Amygdala (tissue), 56 donors: ENCODE data around the gene TARBP1.
"Not testable (repeated sequence)": the region's sequence is repeated elsewhere in the genome, so short reads cannot be mapped to it uniquely, and the experiment has no call there.

Source experiments
- DNase-seq, 56 donors: peaks; one replicate each; lab custom pipeline; 2025; lab: John Stamatoyannopoulos, UW

The TARBP1 gene

GRCh38 chr1:234478481-234479309 lies at the start of gene TARBP1:
Gene TARBP1, minus strand, starts transcription at chr1:234479179. Its CDS starts 76 bp downstream, at chr1:234479103.
- peak in 47 of 56 donors; percentile 29 to 88 (median 66) for DNase-seq

GRCh38 chr1:234528074-234528865 lies 49.3 kb upstream of the TARBP1 start:
- DNase-seq: peak in 11 of 56 donors; percentile 10 to 52 (median 32)

GRCh38 chr1:234527346-234527745 lies 48.4 kb upstream of the TARBP1 start:
- no peak for DNase-seq

- no peak for DNase-seq
Measured at GRCh38 chr1:234526922-234527321, 47.9 kb upstream of the TARBP1 start.

- DNase-seq: no peak
Measured at GRCh38 chr1:234525099-234525799, 46.3 kb upstream of the TARBP1 start.

GRCh38 chr1:234521836-234522235 lies 42.9 kb upstream of the TARBP1 start:
- DNase-seq: no peak

GRCh38 chr1:234520908-234521817 lies 42.2 kb upstream of the TARBP1 start:
- no peak for DNase-seq

- DNase-seq: no peak
Measured at GRCh38 chr1:234519506-234519905, 40.5 kb upstream of the TARBP1 start.

GRCh38 chr1:234518876-234519275 lies 39.9 kb upstream of the TARBP1 start:
- no peak for DNase-seq

GRCh38 chr1:234518086-234518485 lies 39.1 kb upstream of the TARBP1 start:
- not testable (repeated sequence) for DNase-seq

GRCh38 chr1:234517110-234517802 lies 38.3 kb upstream of the TARBP1 start:
- DNase-seq: no peak

GRCh38 chr1:234515821-234516241 lies 36.9 kb upstream of the TARBP1 start:
- DNase-seq: no peak

GRCh38 chr1:234515411-234515810 lies 36.4 kb upstream of the TARBP1 start:
- no peak for DNase-seq

GRCh38 chr1:234512451-234512861 lies 33.5 kb upstream of the TARBP1 start:
- DNase-seq: no peak

- peak in 1 of 56 donors; percentile 8 for DNase-seq
Measured at GRCh38 chr1:234509457-234510328, 30.7 kb upstream of the TARBP1 start.

GRCh38 chr1:234507626-234508387 lies 28.8 kb upstream of the TARBP1 start:
- DNase-seq: no peak

GRCh38 chr1:234507089-234507488 lies 28.1 kb upstream of the TARBP1 start:
- DNase-seq: no peak

GRCh38 chr1:234505769-234506102 lies 26.8 kb upstream of the TARBP1 start:
- no peak for DNase-seq
